Measurements from ENCODE around the gene ALG6.

ALG6 gene

GRCh38 chr1:63405021-63405420 is 37.6 kb downstream of the ALG6 start:
- no peak for DNase-seq (ENCODE audit: low read depth, low spot score)
- H3K4me1 ChIP-seq (ENCODE audit: insufficient read depth, insufficient read length): no peaks in the 10 kb centered on the region
- no peak for TF ChIP-seq YY1 (IDR thresholded peaks at IDR 0.05; ENCODE audit: insufficient read depth, insufficient read length)
- no peak for TF ChIP-seq ZNF274 (IDR thresholded peaks at IDR 0.05; ENCODE audit: low read depth, low read length)
- TF ChIP-seq SUZ12 (IDR thresholded peaks at IDR 0.05; ENCODE audit: extremely low read depth, insufficient read depth, insufficient read length): no peak
- no peak overlapping the region for H3K9ac ChIP-seq (ENCODE audit: insufficient read length, low read depth)
- no peaks in the 10 kb centered on the region for H3K27me3 ChIP-seq (ENCODE audit: insufficient read depth, insufficient read length)
- no peak overlapping the region for H3K4me3 ChIP-seq (ENCODE audit: insufficient read length, low read depth)
- H3K36me3 ChIP-seq (ENCODE audit: insufficient read depth, insufficient read length, low read length): peaks cover 7% of the 10 kb centered on the region
- H3K9me3 ChIP-seq (ENCODE audit: insufficient read depth, low read length): no peaks in the 10 kb centered on the region

- Histone ChIP-seq H3K27me3 (ENCODE audit: insufficient read depth, insufficient read length) (no peaks in the 10 kb centered on the region), H3K9me3 (ENCODE audit: insufficient read depth, low read length) (no peaks in the 10 kb centered on the region), H3K4me3 (ENCODE audit: insufficient read length, low read depth) (no peak overlapping the region), H3K4me1 (ENCODE audit: insufficient read depth, insufficient read length) (no peaks in the 10 kb centered on the region), H3K36me3 (ENCODE audit: insufficient read depth, insufficient read length, low read length) (peaks cover 7% of the 10 kb centered on the region), H3K9ac (ENCODE audit: insufficient read length, low read depth) (no peak overlapping the region)
- no peak for TF ChIP-seq SUZ12 (IDR thresholded peaks at IDR 0.05; ENCODE audit: extremely low read depth, insufficient read depth, insufficient read length)
- no peak for TF ChIP-seq ZNF274 (IDR thresholded peaks at IDR 0.05; ENCODE audit: low read depth, low read length)
- TF ChIP-seq YY1 (IDR thresholded peaks at IDR 0.05; ENCODE audit: insufficient read depth, insufficient read length): no peak
- no peak for DNase-seq (ENCODE audit: low read depth, low spot score)
Observed at GRCh38 chr1:63405987-63406386, 38.6 kb downstream of the ALG6 start.

GRCh38 chr1:63407002-63407401 is 39.6 kb downstream of the ALG6 start:
- TF ChIP-seq SUZ12 (IDR thresholded peaks at IDR 0.05; ENCODE audit: extremely low read depth, insufficient read depth, insufficient read length): no peak
- no peak for TF ChIP-seq YY1 (IDR thresholded peaks at IDR 0.05; ENCODE audit: insufficient read depth, insufficient read length)
- TF ChIP-seq ZNF274 (IDR thresholded peaks at IDR 0.05; ENCODE audit: low read depth, low read length): no peak
- peaks cover 11% of the 10 kb centered on the region for H3K36me3 ChIP-seq (ENCODE audit: insufficient read depth, insufficient read length, low read length)
- no peak overlapping the region for H3K9ac ChIP-seq (ENCODE audit: insufficient read length, low read depth)

GRCh38 chr1:63408331-63408730 is 40.9 kb downstream of the ALG6 start:
- H3K4me1 ChIP-seq (ENCODE audit: insufficient read depth, insufficient read length): no peaks in the 10 kb centered on the region
- no peaks in the 10 kb centered on the region for H3K27me3 ChIP-seq (ENCODE audit: insufficient read depth, insufficient read length)
- no peak overlapping the region for H3K4me3 ChIP-seq (ENCODE audit: insufficient read length, low read depth)
- no peaks in the 10 kb centered on the region for H3K9me3 ChIP-seq (ENCODE audit: insufficient read depth, low read length)
- peaks cover 22% of the 10 kb centered on the region for H3K36me3 ChIP-seq (ENCODE audit: insufficient read depth, insufficient read length, low read length)
- H3K9ac ChIP-seq (ENCODE audit: insufficient read length, low read depth): no peak overlapping the region
- no peak for TF ChIP-seq YY1 (IDR thresholded peaks at IDR 0.05; ENCODE audit: insufficient read depth, insufficient read length)
- DNase-seq (ENCODE audit: low read depth, low spot score): no peak

More at GRCh38 chr1:63407002-63407401, 39.6 kb downstream of the ALG6 start:
- Histone ChIP-seq H3K27me3 (ENCODE audit: insufficient read depth, insufficient read length) (no peaks in the 10 kb centered on the region), H3K4me3 (ENCODE audit: insufficient read length, low read depth) (no peak overlapping the region), H3K4me1 (ENCODE audit: insufficient read depth, insufficient read length) (no peaks in the 10 kb centered on the region), H3K9me3 (ENCODE audit: insufficient read depth, low read length) (no peaks in the 10 kb centered on the region)
- no peak for DNase-seq (ENCODE audit: low read depth, low spot score)

- TF ChIP-seq SUZ12 (IDR thresholded peaks at IDR 0.05; ENCODE audit: extremely low read depth, insufficient read depth, insufficient read length) (no peak), YY1 (IDR thresholded peaks at IDR 0.05; ENCODE audit: insufficient read depth, insufficient read length) (no peak)
- Histone ChIP-seq H3K27me3 (ENCODE audit: insufficient read depth, insufficient read length) (no peaks in the 10 kb centered on the region), H3K4me1 (ENCODE audit: insufficient read depth, insufficient read length) (no peaks in the 10 kb centered on the region), H3K9me3 (ENCODE audit: insufficient read depth, low read length) (no peaks in the 10 kb centered on the region), H3K36me3 (ENCODE audit: insufficient read depth, insufficient read length, low read length) (peaks cover 19% of the 10 kb centered on the region), H3K9ac (ENCODE audit: insufficient read length, low read depth) (no peak overlapping the region), H3K4me3 (ENCODE audit: insufficient read length, low read depth) (no peak overlapping the region)
- DNase-seq (ENCODE audit: low read depth, low spot score): no peak
Observed at GRCh38 chr1:63411066-63411465, 43.6 kb downstream of the ALG6 start.

GRCh38 chr1:63413394-63413793 is 46.0 kb downstream of the ALG6 start:
- no peak for DNase-seq (ENCODE audit: low read depth, low spot score)
- H3K9ac ChIP-seq (ENCODE audit: insufficient read length, low read depth): no peak overlapping the region
- TF ChIP-seq YY1 (IDR thresholded peaks at IDR 0.05; ENCODE audit: insufficient read depth, insufficient read length) (no peak), ZNF274 (IDR thresholded peaks at IDR 0.05; ENCODE audit: low read depth, low read length) (no peak), SUZ12 (IDR thresholded peaks at IDR 0.05; ENCODE audit: extremely low read depth, insufficient read depth, insufficient read length) (no peak)
- H3K27me3 ChIP-seq (ENCODE audit: insufficient read depth, insufficient read length): no peaks in the 10 kb centered on the region
- H3K36me3 ChIP-seq (ENCODE audit: insufficient read depth, insufficient read length, low read length): peaks cover 19% of the 10 kb centered on the region
- no peak overlapping the region for H3K4me3 ChIP-seq (ENCODE audit: insufficient read length, low read depth)
- H3K9me3 ChIP-seq (ENCODE audit: insufficient read depth, low read length): no peaks in the 10 kb centered on the region
- H3K4me1 ChIP-seq (ENCODE audit: insufficient read depth, insufficient read length): no peaks in the 10 kb centered on the region

GRCh38 chr1:63414691-63415365 is 47.4 kb downstream of the ALG6 start:
- DNase-seq (ENCODE audit: low read depth, low spot score): no peak
- Histone ChIP-seq H3K27me3 (ENCODE audit: insufficient read depth, insufficient read length) (no peaks in the 10 kb centered on the region), H3K4me1 (ENCODE audit: insufficient read depth, insufficient read length) (no peaks in the 10 kb centered on the region), H3K4me3 (ENCODE audit: insufficient read length, low read depth) (no peak overlapping the region), H3K9me3 (ENCODE audit: insufficient read depth, low read length) (no peaks in the 10 kb centered on the region), H3K36me3 (ENCODE audit: insufficient read depth, insufficient read length, low read length) (peaks cover 19% of the 10 kb centered on the region), H3K9ac (ENCODE audit: insufficient read length, low read depth) (no peak overlapping the region)
- no peak for TF ChIP-seq SUZ12 (IDR thresholded peaks at IDR 0.05; ENCODE audit: extremely low read depth, insufficient read depth, insufficient read length)
- no peak for TF ChIP-seq YY1 (IDR thresholded peaks at IDR 0.05; ENCODE audit: insufficient read depth, insufficient read length)
- TF ChIP-seq ZNF274 (IDR thresholded peaks at IDR 0.05; ENCODE audit: low read depth, low read length): no peak

Data from NT2/D1 (cell line).